ENCODE measurements around the gene RNF43.

Gene RNF43

GRCh38 chr17:58382872-58383242 is 34.5 kb downstream of the RNF43 start:
- H3K4me3 ChIP-seq (ENCODE audit: low read depth, low read length), result no peak overlapping the region
- TF ChIP-seq CTCF (IDR thresholded peaks at IDR 0.05; ENCODE audit: borderline replicate concordance, insufficient read depth, low read depth, low read length), result no peak

- no peak for TF ChIP-seq CTCF (IDR thresholded peaks at IDR 0.05; ENCODE audit: borderline replicate concordance, insufficient read depth, low read depth, low read length)
- no peak overlapping the region for H3K4me3 ChIP-seq (ENCODE audit: low read depth, low read length)
Measured at GRCh38 chr17:58382108-58382871, 35.0 kb downstream of the RNF43 start.

GRCh38 chr17:58381124-58382035 is 36.0 kb downstream of the RNF43 start:
- no peak for TF ChIP-seq CTCF (IDR thresholded peaks at IDR 0.05; ENCODE audit: borderline replicate concordance, insufficient read depth, low read depth, low read length)

GRCh38 chr17:58380207-58381123 is 36.9 kb downstream of the RNF43 start:
- H3K4me3 ChIP-seq (ENCODE audit: low read depth, low read length), result no peak overlapping the region
- TF ChIP-seq CTCF (IDR thresholded peaks at IDR 0.05; ENCODE audit: borderline replicate concordance, insufficient read depth, low read depth, low read length), result no peak

More at GRCh38 chr17:58381124-58382035, 36.0 kb downstream of the RNF43 start:
- no peak overlapping the region for H3K4me3 ChIP-seq (ENCODE audit: low read depth, low read length)

GRCh38 chr17:58379511-58379824 is 37.9 kb downstream of the RNF43 start:
- H3K4me3 ChIP-seq (ENCODE audit: low read depth, low read length), result no peak overlapping the region
- no peak for TF ChIP-seq CTCF (IDR thresholded peaks at IDR 0.05; ENCODE audit: borderline replicate concordance, insufficient read depth, low read depth, low read length)

GRCh38 chr17:58378733-58379510 is 38.4 kb downstream of the RNF43 start:
- TF ChIP-seq CTCF (IDR thresholded peaks at IDR 0.05; ENCODE audit: borderline replicate concordance, insufficient read depth, low read depth, low read length), result no peak
- no peak overlapping the region for H3K4me3 ChIP-seq (ENCODE audit: low read depth, low read length)
